Natural killer cell (primary cell): Measurements from ENCODE around the gene ANKRD11. TPM values are rescaled to one million over a fixed set of nuclear protein-coding genes. Genes with fewer than 3 reads are reported as not detected.

ENCODE experiments used
- ATAC-seq, 3 donors: fragments of 150-1000 bp in 2 of 3; fragments of 200-7000 bp in 1 of 3; cut with Tn5 transposase; 1 replicate in 1 of 3; 2 replicates in 2 of 3; pipeline ENCODE4 v1.10.0; 2021; ENCODE audit warnings: mild to moderate bottlenecking in 2 of 3, moderate library complexity in 2 of 3
- DNase-seq, 2 donors: peaks; one replicate each; pipeline versions ENCODE4 v3.0.0 to v3.0.0-alpha.2; 2013 to 2021; ENCODE audit warnings: mixed read lengths in 1 of 2
- H3K27ac ChIP-seq: one replicate; pipeline ENCODE4 v1.5.1; 2013; ENCODE audit warnings: mild to moderate bottlenecking, low read length
- H3K27me3 ChIP-seq: one replicate; pipeline ENCODE4 v1.6.1; 2013; ENCODE audit warnings: low read length; ENCODE audit not compliant: control insufficient read depth, insufficient read depth
- H3K36me3 ChIP-seq: one replicate; pipeline ENCODE4 v1.6.1; 2013; ENCODE audit warnings: low read length; ENCODE audit not compliant: control insufficient read depth, insufficient read depth
- H3K4me1 ChIP-seq: one replicate; pipeline ENCODE4 v1.6.1; 2013; ENCODE audit warnings: low read length; ENCODE audit not compliant: control insufficient read depth, insufficient read depth
- H3K4me3 ChIP-seq: one replicate; pipeline ENCODE4 v1.5.1; 2013; ENCODE audit warnings: low read length
- H3K9me3 ChIP-seq: one replicate; pipeline ENCODE4 v1.6.1; 2013; ENCODE audit warnings: low read length; ENCODE audit not compliant: control insufficient read depth, insufficient read depth
- H3K27ac Mint-ChIP-seq, 2 donors: one replicate each; pipeline ENCODE4 v1.8.0; 2022; ENCODE audit warnings: mild to moderate bottlenecking in 2 of 2, mixed read lengths in 2 of 2, moderate library complexity in 1 of 2
- H3K27me3 Mint-ChIP-seq, 2 donors: one replicate each; pipeline ENCODE4 v1.8.0; 2022; ENCODE audit warnings: low read depth in 2 of 2, mixed read lengths in 2 of 2
- H3K36me3 Mint-ChIP-seq: one replicate; pipeline ENCODE4 v1.8.0; 2022; ENCODE audit warnings: mixed read lengths
- H3K4me1 Mint-ChIP-seq, 2 donors: one replicate each; pipeline ENCODE4 v1.8.0; 2022; ENCODE audit warnings: mixed read lengths in 2 of 2
- H3K4me3 Mint-ChIP-seq: one replicate; pipeline ENCODE4 v1.8.0; 2022; ENCODE audit warnings: mild to moderate bottlenecking, moderate library complexity, mixed read lengths
- H3K9me3 Mint-ChIP-seq, 2 donors: one replicate each; pipeline ENCODE4 v1.8.0; 2022; ENCODE audit warnings: mixed read lengths in 2 of 2
- CTCF ChIP-seq: fragments of 200-600 bp; IDR thresholded peaks from one replicate; pipeline ENCODE4 v1.8.0; 2022; ENCODE audit warnings: antibody characterized with exemption
- WGBS: methylation state at CpG from one replicate; pipeline ENCODE4 v1.1.7; 2013; ENCODE audit warnings: missing lambda C conversion rate; ENCODE audit not compliant: insufficient coverage; 5-methylcytosine and 5-hydroxymethylcytosine counted together
- intact Hi-C: fragments of 100-400 bp; cut with micrococcal nuclease; formaldehyde crosslinking; loops from one replicate; pipeline ENCODE4 v1.14.2; 2022
- total RNA-seq, 4 donors: library from RNA; stranded (reverse); fragments of 120-200 nt in 1 of 4; gene quantifications; one replicate each; pipeline versions ENCODE4 v1.2.3 to v1.2.4, GENCODE V29; 2013 to 2022

ANKRD11 gene
- total RNA-seq, 3 donors from 2014 or later (not counting 1 experiment from before 2014, with no cell fraction given), result 230 to 299 (median 287) TPM

DNA sequence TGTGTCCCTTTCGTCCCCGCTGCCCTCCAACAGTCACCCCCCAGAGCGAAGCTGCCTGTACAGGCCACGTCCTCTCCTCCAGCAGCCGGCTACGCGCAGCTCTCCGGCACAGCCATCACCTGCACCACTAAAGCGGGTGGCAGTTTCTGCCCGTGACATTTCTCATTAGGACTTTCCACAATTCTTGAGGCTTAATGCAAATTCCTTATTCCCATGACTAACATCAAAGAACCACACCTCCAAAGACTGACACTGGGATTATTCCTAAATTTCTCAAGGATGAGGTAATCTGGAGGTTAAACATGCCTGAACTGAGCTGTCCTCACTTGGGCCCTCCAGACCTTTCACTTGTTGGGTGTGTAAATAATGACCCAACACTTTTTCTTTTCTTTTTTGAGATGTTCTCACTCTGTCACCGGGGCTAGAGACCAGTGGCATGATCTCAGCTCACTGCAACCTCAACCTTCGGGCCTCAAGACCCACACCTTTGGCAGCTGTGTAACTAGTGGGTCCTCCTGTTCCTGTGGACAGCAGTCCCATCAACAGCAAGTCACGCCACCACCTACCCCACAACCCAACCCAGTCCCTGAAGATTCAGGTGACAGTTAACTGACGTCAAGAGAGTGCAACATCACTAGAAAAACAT lies 11.7 kb downstream of the ANKRD11 start:
- peak; percentile 21 to 60 (median 53) for ATAC-seq
- peaks cover 4% of the 10 kb centered on the region for H3K9me3 ChIP-seq
- no peak for DNase-seq
- no peak overlapping the region for H3K4me3 ChIP-seq
- H3K27me3 ChIP-seq, result no peaks in the 10 kb centered on the region
- 71% methylated on average over 14 of the region's 14 CpGs for WGBS
- H3K36me3 ChIP-seq, result no peaks in the 10 kb centered on the region
- H3K4me1 Mint-ChIP-seq, result peaks cover 87% of the 10 kb centered on the region in 2 donors
- H3K27ac Mint-ChIP-seq, result peak overlapping the region; percentile 78
- TF ChIP-seq CTCF, result no peak
- intact Hi-C loops, result no loop called here
- H3K4me3 Mint-ChIP-seq, result peak overlapping the region; percentile 79
- no peaks in the 10 kb centered on the region for H3K9me3 Mint-ChIP-seq
- no peaks in the 10 kb centered on the region for H3K27me3 Mint-ChIP-seq
- no peaks in the 10 kb centered on the region for H3K36me3 Mint-ChIP-seq
- peaks cover 88% of the 10 kb centered on the region for H3K4me1 ChIP-seq
- H3K27ac ChIP-seq, result no peak overlapping the region

DNA sequence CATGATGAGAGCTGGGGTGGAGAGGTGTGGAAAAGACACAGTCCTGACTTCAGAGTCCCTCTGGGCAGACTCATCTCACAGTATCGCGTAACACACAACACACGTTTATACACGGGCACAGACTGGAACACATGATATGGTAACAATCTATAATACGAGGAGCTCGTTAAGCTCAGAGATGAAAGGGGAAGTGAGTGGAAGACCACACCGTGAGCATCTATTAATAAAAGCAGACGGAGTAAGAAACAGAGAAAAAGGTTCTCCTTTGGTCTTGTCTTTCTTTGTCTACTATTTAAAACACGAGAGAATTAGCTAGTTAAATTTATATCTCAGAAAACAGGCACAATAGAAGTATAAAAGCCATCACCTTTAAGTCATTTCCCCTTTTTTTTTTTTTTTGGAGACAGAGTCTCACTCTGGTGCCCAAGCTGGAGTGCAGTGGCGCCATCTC lies 13.5 kb downstream of the ANKRD11 start:
- Histone ChIP-seq H3K36me3 (no peaks in the 10 kb centered on the region), H3K27ac (no peak overlapping the region), H3K27me3 (no peaks in the 10 kb centered on the region), H3K4me3 (no peak overlapping the region), H3K4me1 (peaks cover 88% of the 10 kb centered on the region), H3K9me3 (peaks cover 4% of the 10 kb centered on the region)
- Mint-ChIP-seq H3K4me1 (peaks cover 87% of the 10 kb centered on the region in 2 donors), H3K27ac (peak overlapping the region; percentile 6 to 52), H3K9me3 (no peaks in the 10 kb centered on the region), H3K36me3 (no peaks in the 10 kb centered on the region), H3K4me3 (peak overlapping the region; percentile 67), H3K27me3 (no peaks in the 10 kb centered on the region)
- peak; percentile 10 to 25 (median 21) for ATAC-seq
- intact Hi-C loops, result loop anchor here (1.0 kb wide), 1 partner anchor 8 kb away; no protein-coding TSS in a partner anchor
- WGBS, result 23% methylated on average over 4 of the region's 10 CpGs
- no peak for DNase-seq
- no peak for TF ChIP-seq CTCF

- H3K4me1 ChIP-seq, result peaks cover 88% of the 10 kb centered on the region
- peaks cover 4% of the 10 kb centered on the region for H3K9me3 ChIP-seq
- intact Hi-C loops, result loop anchor here (1.0 kb wide), 1 partner anchor 9 kb away; no protein-coding TSS in a partner anchor
- TF ChIP-seq CTCF, result no peak
- ATAC-seq (no peak), DNase-seq (no peak)
- Mint-ChIP-seq H3K9me3 (no peaks in the 10 kb centered on the region), H3K36me3 (no peaks in the 10 kb centered on the region), H3K27ac (peak overlapping the region; percentile 6 to 52), H3K4me1 (peaks cover 87% of the 10 kb centered on the region in 2 donors), H3K27me3 (no peaks in the 10 kb centered on the region), H3K4me3 (peak overlapping the region; percentile 67)
- WGBS, result 73% methylated on average over 5 of the region's 5 CpGs
- H3K27me3 ChIP-seq, result no peaks in the 10 kb centered on the region
- no peaks in the 10 kb centered on the region for H3K36me3 ChIP-seq
- no peak overlapping the region for H3K27ac ChIP-seq
- no peak overlapping the region for H3K4me3 ChIP-seq
These were observed 14.0 kb downstream of the ANKRD11 start for GRCh38 chr16:89476379-89476778.

DNA sequence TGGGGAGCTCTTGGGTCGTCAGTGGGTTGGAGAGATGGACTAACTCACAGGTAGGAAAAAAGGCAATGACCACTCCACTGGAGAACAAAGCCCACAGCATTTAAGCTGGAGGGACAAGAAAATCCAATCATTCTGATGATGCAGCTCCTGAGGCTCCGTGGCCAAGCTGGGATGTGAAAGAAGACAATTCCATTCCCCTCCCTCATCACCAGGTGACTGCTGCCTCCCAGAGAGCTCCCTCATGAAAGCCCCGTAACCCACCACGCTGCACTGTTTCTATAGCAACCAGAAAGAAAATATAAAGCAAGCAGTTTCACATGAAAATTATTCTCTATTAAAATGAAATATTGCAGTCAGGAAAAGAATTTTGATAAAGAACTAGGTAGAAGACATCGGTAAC lies 15.2 kb downstream of the ANKRD11 start:
- H3K4me1 Mint-ChIP-seq, result peaks cover 77 to 86% of the 10 kb centered on the region in 2 donors
- H3K27ac ChIP-seq, result no peak overlapping the region
- no peak for ATAC-seq
- intact Hi-C loops, result no loop called here
- WGBS, result 84% methylated on average over 4 of the region's 5 CpGs
- H3K27me3 ChIP-seq, result no peaks in the 10 kb centered on the region
- peak overlapping the region; percentile 75 for H3K4me3 Mint-ChIP-seq
- H3K27me3 Mint-ChIP-seq, result no peaks in the 10 kb centered on the region
- peaks cover 4% of the 10 kb centered on the region for H3K9me3 ChIP-seq
- H3K4me1 ChIP-seq, result peaks cover 85% of the 10 kb centered on the region
- H3K4me3 ChIP-seq, result no peak overlapping the region
- no peaks in the 10 kb centered on the region for H3K36me3 Mint-ChIP-seq
- H3K36me3 ChIP-seq, result no peaks in the 10 kb centered on the region
- peak overlapping the region in 1 of 2 donors; percentile 79 for H3K27ac Mint-ChIP-seq
- TF ChIP-seq CTCF, result no peak
- H3K9me3 Mint-ChIP-seq, result no peaks in the 10 kb centered on the region
- DNase-seq, result no peak
